ENCODE results near the gene PRADC1. TPM values are rescaled to one million over a fixed set of nuclear protein-coding genes. Genes with fewer than 3 reads are reported as not detected.
"Not testable (repeated sequence)": the region's sequence is repeated elsewhere in the genome, so short reads cannot be mapped to it uniquely, and the experiment has no call there.

The PRADC1 gene
- total RNA-seq, 2 donors from 2014 or later = 19.9 to 24.5 TPM

DNA sequence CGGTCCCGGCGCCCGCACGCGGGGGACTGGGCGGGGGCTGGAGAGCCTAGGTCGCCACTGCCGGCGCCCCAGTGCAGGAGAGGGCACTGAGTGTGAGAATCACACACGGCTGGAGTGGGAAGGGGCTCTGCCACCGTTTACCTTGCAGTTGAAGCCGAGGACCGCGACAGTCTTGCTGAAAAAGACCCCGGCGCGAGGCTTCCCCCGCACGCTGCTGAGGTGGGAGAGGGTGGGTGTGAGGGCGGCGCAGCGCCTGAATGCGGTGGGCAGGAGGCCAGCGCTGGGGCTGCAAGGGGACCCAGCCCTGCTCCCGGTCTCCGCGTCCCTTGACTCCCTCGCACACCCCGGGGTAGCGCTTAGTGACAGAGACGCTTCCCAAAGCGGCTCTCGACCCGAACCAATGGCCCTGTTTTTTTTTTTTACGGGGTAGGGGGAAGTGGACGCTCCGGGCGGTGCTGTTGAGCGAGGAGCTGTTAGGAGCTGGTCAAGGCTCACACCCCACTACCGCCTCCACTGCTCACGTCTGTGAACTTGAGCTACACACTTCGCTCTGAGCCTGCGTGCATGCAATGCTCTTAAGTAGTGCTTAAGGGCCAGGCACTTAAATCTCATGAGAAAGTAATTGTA lies 29.9 kb downstream of the PRADC1 start:
- TF ChIP-seq, protein P1, sequence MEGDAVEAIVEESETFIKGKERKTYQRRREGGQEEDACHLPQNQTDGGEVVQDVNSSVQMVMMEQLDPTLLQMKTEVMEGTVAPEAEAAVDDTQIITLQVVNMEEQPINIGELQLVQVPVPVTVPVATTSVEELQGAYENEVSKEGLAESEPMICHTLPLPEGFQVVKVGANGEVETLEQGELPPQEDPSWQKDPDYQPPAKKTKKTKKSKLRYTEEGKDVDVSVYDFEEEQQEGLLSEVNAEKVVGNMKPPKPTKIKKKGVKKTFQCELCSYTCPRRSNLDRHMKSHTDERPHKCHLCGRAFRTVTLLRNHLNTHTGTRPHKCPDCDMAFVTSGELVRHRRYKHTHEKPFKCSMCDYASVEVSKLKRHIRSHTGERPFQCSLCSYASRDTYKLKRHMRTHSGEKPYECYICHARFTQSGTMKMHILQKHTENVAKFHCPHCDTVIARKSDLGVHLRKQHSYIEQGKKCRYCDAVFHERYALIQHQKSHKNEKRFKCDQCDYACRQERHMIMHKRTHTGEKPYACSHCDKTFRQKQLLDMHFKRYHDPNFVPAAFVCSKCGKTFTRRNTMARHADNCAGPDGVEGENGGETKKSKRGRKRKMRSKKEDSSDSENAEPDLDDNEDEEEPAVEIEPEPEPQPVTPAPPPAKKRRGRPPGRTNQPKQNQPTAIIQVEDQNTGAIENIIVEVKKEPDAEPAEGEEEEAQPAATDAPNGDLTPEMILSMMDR (IDR thresholded peaks at IDR 0.05) = no peak
- no peak for ATAC-seq (ENCODE audit: insufficient number of reproducible peaks, low FRiP score, low read depth)
- H3K27me3 ChIP-seq (replicated peaks; ENCODE audit: insufficient read depth) = peaks cover 8% of the 10 kb centered on the region

DNA sequence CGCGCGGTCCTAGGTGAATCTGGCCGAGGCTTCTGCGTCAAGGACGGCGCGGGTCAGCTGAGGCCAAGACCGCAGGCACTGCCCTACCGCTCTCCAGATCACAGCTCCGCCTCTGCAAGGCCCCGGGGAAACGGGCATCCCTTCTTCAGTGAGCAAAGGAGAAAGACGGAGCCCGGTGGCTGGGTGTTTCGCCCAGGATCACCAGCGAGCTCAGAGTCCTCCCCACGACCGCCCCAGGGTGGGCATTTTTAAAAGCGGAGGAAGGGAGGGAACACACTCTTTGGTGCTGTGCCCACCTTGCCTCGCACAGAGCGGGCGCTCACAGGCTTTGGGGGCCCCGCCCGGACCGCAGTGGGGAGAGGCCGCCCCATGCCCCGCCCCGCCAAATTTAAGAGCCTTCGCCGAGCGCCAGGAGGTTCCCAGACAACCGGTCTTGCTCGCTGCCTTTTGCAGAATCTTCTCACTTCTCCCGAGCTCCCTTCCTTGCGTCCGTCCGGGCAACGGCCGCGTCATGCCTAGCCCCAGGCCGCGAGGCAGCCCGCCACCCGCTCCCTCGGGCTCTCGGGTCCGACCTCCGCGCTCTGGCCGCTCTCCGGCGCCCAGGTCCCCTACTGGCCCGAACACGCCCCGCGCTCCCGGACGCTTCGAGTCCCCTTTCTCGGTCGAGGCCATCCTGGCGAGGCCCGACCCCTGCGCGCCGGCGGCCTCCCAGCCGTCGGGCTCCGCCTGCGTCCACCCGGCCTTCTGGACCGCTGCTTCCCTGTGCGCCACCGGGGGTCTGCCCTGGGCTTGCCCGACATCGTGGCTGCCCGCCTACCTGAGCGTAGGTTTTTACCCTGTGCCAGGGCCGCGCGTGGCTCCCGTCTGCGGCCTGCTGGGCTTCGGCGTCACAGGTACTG lies 30.6 kb downstream of the PRADC1 start, which contains the start of gene NOTO:
Gene NOTO, plus strand, starts transcription at position 419 of the 899 bp plus-strand sequence. Its CDS starts 93 bp downstream, at position 512.
- H3K4me1 ChIP-seq (ENCODE audit: control insufficient read depth in 1 of 2, low read depth in 2 of 2) = peaks cover 7 to 18% of the 10 kb centered on the region in 2 donors
- ATAC-seq (ENCODE audit: insufficient number of reproducible peaks, low FRiP score, low read depth) (peak; percentile 28), DNase-seq (ENCODE audit: low spot score) (no peak)
- peak within 1 kb of the TSS; percentile 64 for H3K4me3 ChIP-seq
- H3K27ac ChIP-seq = no peak within 1 kb of the TSS
- H3K36me3 ChIP-seq = no peaks in the 10 kb centered on the region
- H3K9me3 ChIP-seq = no peaks in the 10 kb centered on the region
- TF ChIP-seq, protein P1 (IDR thresholded peaks at IDR 0.05) = no peak
- peaks cover 8% of the 10 kb centered on the region for H3K27me3 ChIP-seq (replicated peaks; ENCODE audit: insufficient read depth)

More for the DNA sequence above, 29.9 kb downstream of the PRADC1 start:
- Histone ChIP-seq H3K9me3 (no peaks in the 10 kb centered on the region), H3K4me3 (peak overlapping the region; percentile 64), H3K27ac (no peak overlapping the region), H3K4me1 (ENCODE audit: control insufficient read depth in 1 of 2, low read depth in 2 of 2) (peaks cover 7 to 18% of the 10 kb centered on the region in 2 donors), H3K36me3 (no peaks in the 10 kb centered on the region)
- DNase-seq (ENCODE audit: low spot score) = no peak

GRCh38 chr2:73200281-73200680 lies 32.8 kb downstream of the PRADC1 start:
- H3K4me1 ChIP-seq (ENCODE audit: control insufficient read depth in 1 of 2, low read depth in 2 of 2) = peaks cover 7 to 18% of the 10 kb centered on the region in 2 donors
- H3K4me3 ChIP-seq; DNase-seq (ENCODE audit: low spot score); H3K27ac ChIP-seq; H3K36me3 ChIP-seq; ATAC-seq (ENCODE audit: insufficient number of reproducible peaks, low FRiP score, low read depth); H3K9me3 ChIP-seq; H3K27me3 ChIP-seq (replicated peaks; ENCODE audit: insufficient read depth): not testable (repeated sequence)

DNA sequence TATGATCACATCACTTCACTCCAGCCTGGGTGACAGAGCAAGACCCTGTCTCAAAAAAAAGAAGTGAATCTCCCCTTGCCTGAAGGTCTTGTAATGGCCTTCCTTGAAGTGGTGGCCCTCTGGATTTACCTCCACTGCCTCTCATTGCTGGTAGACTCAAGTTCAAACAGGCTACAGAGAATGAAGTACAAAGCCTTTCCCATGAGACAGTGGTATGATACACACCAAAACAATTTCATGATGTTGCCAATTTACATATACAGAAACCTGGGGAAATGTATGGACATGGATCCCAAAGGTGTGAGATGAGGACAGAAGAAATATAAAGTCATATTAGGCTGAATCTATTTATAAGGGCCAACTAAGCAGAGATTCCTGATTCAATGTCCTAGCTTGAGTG lies 35.5 kb downstream of the PRADC1 start:
- DNase-seq (ENCODE audit: low spot score) = no peak
- no peak overlapping the region for H3K4me3 ChIP-seq
- no peak for ATAC-seq (ENCODE audit: insufficient number of reproducible peaks, low FRiP score, low read depth)
- H3K27ac ChIP-seq = no peak overlapping the region
- TF ChIP-seq, protein P1 (IDR thresholded peaks at IDR 0.05) = no peak
- H3K9me3 ChIP-seq = no peaks in the 10 kb centered on the region
- no peaks in the 10 kb centered on the region for H3K36me3 ChIP-seq
- H3K4me1 ChIP-seq (ENCODE audit: control insufficient read depth in 1 of 2, low read depth in 2 of 2) = peaks cover 4 to 10% of the 10 kb centered on the region in 2 donors
- peaks cover under 1% of the 10 kb centered on the region for H3K27me3 ChIP-seq (replicated peaks; ENCODE audit: insufficient read depth)

GRCh38 chr2:73187549-73187948 lies 45.5 kb downstream of the PRADC1 start:
- DNase-seq (ENCODE audit: low spot score) = no peak
- Histone ChIP-seq H3K36me3 (no peaks in the 10 kb centered on the region), H3K9me3 (peaks cover 7% of the 10 kb centered on the region), H3K4me3 (no peak overlapping the region), H3K27me3 (replicated peaks; ENCODE audit: insufficient read depth) (no peaks in the 10 kb centered on the region), H3K4me1 (ENCODE audit: control insufficient read depth in 1 of 2, low read depth in 2 of 2) (no peaks in the 10 kb centered on the region), H3K27ac (no peak overlapping the region)
- TF ChIP-seq, protein P1 (IDR thresholded peaks at IDR 0.05) = no peak
- no peak for ATAC-seq (ENCODE audit: insufficient number of reproducible peaks, low FRiP score, low read depth)

All from thoracic aorta (tissue), 2 donors.